Activated T-helper 1 cell treated with Interleukin-2 at 50 U/mL for 16 hours (primary cell): ENCODE results near the gene MTMR1.

Source experiments
- DNase-seq: peaks from one replicate; pipeline ENCODE4 v3.0.0-alpha.2; 2020; ENCODE audit warnings: low read depth

Gene MTMR1

DNA sequence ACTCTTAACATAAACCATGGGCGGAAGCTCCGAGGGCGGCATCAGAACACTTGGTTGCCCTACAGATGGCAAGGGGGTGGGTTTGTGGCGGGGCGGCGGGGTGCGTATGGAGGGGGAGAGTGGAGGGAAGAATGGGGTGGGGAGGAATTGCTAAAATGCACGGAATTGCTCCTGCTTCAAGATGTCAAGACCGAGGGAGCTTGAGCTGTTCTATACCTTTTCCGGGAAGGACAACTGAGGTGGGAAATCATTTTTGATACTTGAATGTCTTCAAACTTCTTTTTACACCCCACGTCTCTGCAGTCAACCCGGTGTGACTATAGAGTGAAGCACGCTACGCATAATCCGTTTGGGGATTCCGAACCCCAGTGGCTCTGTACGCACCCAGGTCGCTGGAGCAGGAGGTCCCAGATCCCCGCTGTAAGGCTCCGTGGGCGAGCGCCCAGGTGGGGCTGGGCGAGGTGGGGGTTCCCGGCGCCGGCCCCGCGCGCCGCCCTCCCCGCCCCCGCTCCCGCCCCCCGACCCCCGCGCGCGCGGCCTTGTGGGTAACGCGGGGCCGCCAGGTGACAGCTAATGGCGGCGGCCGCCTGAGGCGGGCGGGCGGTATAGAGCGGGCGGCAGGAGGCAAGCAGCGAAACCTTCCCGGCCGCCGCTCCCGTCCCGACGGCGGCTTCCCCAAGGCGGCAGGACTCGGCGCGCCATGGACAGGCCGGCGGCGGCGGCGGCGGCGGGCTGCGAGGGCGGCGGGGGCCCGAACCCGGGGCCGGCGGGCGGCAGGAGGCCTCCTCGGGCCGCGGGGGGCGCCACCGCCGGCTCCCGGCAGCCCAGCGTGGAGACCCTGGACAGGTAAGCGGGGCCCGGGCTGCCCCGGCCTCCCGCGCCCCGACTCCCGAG lies at the start of gene MTMR1:
Gene MTMR1, plus strand, starts transcription at position 566 of the 894 bp plus-strand sequence. Its CDS starts 135 bp downstream, at position 701.
- DNase-seq = peak; percentile 40

GRCh38 chrX:150643958-150644357 lies 49.2 kb upstream of the MTMR1 start:
- no peak for DNase-seq

GRCh38 chrX:150644422-150644821 lies 48.8 kb upstream of the MTMR1 start:
- DNase-seq = no peak

GRCh38 chrX:150647331-150647730 lies 45.9 kb upstream of the MTMR1 start:
- no peak for DNase-seq

GRCh38 chrX:150648296-150648940 lies 44.8 kb upstream of the MTMR1 start:
- DNase-seq = no peak

DNA sequence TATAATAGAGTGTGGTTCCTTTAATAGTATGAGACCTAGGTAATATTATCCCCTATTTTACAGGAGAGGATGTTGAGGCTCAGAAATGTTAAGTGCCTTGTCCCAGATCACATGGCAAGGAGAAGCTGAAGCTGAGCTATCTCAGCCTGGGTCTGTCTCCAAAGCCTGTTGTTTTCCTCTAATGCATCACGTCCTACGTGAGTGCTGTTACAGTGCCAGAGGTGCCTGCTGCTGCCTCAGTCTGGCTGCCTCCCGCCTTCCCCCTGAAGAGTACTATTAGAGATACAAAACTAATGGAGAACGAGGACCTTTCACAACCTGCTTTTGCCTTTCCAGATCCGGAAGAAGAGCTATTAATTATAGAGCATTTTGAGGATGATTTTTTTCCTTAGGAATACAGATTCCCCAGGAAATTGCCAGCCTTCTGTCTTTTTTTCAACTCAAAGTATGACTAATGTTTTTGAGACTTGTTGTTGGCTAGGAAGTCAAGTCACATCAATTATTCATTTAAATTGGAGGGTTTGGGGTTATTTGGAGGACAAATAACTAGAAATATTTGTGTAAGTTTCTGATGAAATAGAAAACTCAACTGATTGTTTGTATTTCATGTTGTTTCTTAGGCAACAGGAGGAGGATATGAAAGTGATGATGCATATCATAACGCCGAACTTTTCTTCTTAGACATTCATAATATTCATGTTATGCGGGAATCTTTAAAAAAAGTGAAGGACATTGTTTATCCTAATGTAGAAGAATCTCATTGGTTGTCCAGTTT lies 43.9 kb upstream of the MTMR1 start:
- no peak for DNase-seq

DNA sequence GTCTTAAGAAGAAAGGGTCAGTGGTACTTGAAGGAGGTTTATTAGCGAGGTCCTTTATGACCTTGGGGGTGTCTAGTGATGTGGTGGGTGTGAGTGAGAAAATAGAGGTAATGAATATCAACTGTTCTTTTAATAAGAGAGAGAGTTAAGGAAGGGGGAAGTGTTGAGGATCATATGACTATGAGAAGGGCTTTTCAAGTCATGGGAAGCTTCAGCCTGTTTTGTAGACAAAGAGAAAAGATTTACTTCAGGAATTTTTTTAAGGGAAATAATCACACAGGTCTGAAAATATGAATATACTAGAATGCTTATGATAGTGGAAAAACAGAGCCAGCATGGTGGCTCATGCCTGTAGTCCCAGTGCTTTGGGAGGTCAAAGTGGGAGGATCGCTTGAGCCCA lies 41.3 kb upstream of the MTMR1 start:
- DNase-seq = no peak

DNA sequence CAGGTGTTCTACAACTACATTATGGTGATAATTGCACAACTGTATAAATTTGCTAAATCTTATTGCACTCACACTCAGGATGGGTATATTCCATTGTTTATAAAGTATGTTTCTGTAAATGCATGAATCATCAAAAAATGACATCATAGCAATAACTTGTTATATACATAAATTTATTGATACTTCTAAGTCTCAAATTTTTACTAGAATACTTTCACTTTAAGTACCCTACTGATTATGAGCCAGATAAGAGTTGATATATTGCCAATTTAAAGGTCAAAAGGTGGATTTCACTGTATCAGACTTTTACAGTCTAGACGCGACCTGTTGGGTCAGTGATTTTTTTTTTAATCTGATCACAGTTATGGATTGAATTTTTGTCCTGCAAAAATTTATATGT lies 37.4 kb upstream of the MTMR1 start:
- DNase-seq = no peak

DNA sequence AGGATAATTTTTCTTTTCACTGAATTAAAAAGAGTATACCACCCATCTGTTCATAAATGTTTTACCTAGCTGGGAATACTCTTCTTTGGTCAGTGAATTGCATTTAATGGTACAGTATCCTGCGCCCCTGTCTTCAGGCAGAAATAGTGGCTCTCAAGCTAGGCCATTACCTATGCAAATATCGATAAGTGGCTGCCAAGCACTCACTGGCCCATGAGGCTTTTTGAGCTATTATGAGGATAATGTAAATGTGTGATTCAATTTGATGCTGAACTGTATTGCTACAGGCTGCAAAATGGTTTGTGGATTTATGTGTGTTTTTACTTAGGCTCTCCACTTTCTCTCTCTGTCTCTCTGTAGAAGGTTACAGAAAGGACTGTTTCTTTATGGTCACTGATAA lies 30.1 kb upstream of the MTMR1 start:
- DNase-seq = no peak

DNA sequence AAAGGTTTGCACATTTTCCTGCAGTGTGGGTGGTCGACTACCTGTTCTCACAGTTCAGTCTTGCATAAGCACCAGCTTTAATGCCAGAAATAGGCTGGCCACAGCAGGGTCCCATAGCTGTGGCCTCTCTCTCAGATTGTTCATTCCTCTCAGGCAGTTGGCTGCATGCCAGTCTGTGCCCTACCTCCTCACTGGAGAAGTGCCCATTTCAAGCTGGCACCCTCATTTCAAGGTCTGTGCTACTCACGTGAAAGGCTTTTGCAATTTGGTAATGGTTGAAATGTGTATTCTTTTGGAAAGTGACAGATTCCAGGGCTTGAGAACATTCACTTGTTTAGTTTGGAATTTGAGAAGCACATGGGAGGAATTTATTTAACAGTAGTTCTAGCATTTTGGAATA lies 28.9 kb upstream of the MTMR1 start:
- no peak for DNase-seq

GRCh38 chrX:150676221-150676620 lies 17.0 kb upstream of the MTMR1 start:
- DNase-seq = no peak

DNA sequence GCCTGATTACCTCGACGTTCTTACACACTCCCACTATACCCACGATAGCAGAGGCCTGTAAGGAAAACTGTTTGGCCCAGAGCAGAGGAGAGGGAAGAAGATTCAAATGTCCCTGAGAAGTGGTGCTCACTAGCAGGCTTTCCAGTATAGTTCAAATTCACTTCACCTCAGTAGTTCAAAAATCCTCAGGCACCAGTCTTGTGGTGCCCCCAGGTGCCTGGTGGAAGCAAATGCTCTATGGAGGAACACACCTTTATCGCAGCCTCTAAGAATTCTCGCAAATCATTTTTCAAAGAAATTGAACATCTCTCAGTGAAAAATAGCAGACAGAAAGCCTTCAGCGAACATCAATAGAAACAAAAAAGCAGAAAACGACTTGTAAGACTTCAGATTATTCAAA lies 12.2 kb upstream of the MTMR1 start:
- no peak for DNase-seq

GRCh38 chrX:150683112-150683511 lies 10.1 kb upstream of the MTMR1 start:
- DNase-seq = no peak

- DNase-seq = no peak
Measured at GRCh38 chrX:150683536-150684146, 9.6 kb upstream of the MTMR1 start.

- no peak for DNase-seq
Measured at GRCh38 chrX:150688911-150689451, 4.2 kb upstream of the MTMR1 start.

DNA sequence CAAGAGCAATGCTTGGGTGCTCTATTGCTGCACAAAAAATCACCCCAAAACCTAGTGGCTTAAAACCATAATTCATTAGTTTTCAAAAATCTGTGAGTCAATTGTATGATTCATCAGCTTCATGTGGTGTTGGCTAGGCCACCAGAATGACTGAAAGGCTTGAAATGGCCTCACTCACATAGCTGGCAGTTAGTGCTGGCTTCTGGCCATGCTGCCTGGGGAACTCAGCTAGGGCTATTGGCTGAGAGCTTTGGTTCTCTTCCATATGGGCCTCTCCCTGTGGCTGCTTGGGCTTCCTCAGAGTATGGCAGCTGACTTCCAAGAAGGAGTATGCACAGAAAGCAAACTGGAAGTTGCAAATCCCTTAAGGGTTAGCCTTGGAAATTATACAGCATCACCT lies 3.1 kb upstream of the MTMR1 start:
- DNase-seq = no peak

DNA sequence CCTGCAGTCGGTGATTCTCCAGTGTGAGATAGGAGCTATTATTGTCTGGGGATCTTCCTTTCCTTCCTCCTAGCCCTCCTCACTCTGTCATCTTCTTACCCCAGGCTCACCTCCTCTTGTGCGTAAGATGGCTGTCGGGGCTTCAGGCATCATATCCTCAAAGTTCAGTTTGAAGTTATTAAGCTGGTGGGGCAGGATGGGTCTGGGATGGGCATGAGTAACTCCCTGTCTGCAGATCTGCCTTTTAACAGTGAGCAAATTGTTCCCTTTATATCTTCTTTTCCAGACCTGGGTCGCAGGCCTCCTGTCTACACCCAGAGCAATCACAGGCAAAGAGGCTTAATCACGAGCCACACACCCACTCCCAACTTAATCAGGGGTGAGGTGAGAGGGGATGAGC lies 900 bp upstream of the MTMR1 start:
- DNase-seq = no peak

GRCh38 chrX:150693725-150694574 lies 754 bp downstream of the MTMR1 start:
- DNase-seq = peak; percentile 65

GRCh38 chrX:150694738-150695410 lies 1.7 kb downstream of the MTMR1 start:
- DNase-seq = no peak

GRCh38 chrX:150696331-150696730 lies 3.1 kb downstream of the MTMR1 start:
- no peak for DNase-seq
